Measurements from ENCODE around the gene PARK7. TPM values are rescaled to one million over a fixed set of nuclear protein-coding genes. Genes with fewer than 3 reads are reported as not detected.

The PARK7 gene
- total RNA-seq, 2 donors from 2014 or later, result 192 to 209 TPM

DNA sequence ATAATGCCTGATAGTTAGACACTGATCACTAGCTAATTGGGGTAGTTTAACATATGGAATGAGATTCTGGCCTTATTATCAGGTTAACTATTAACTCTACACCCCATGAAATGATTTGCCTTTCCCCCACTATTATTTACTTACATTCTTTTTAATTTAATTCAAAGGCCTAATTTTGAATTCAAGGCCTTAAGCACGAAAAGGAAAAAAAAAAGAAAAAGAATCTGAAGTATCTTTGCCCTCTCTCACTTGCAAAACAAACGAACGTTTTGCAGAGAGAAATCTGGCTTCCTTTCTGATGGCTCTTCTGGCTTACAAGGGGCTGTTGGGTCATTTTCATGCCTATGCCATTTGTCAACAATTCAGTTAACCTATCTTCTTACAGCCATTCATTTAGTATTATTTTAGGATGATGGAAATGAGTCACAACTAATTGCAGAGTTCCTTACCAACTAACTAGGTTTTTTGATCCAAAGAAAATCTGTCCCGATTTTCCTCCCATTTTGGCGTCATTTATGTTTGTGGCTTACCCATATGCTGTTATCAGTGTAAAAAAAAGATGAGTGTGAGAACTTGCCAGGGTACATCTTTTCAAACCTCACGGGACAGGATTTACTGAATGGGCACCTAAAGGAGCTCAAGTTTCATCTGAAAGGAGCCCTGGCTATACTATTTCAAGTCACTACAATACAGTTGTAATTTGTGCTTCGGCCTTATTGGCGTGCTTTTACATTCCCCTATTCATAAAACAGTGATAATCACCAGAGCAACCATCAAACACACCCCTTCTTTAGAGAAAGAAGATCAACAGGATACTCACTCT, 66.4 kb downstream of the PARK7 start:
- DNase-seq (ENCODE audit: low spot score), result no peak
- intact Hi-C loops (cut with DNase I), result loop anchor here in 1 of 2 donors (5.0 kb wide), 2 partner anchors 109 to 289 kb away; partner anchors contain the start of gene SLC45A1

DNA sequence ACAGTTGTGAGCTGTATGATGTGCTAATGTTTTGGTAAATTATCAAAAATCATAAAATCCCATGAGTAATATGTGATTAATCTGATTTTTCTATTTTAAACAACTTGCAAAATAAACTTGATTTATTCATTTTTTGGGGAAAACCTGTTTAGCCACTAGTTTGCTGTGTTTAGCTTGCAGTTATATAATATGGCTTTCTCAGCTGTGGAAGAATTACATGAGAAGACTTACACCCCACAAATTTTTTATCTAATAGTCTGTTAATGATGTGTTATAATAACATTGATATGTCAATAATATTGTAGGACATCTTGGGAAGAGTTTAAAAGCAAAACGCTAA, 67.0 kb downstream of the PARK7 start:
- intact Hi-C loops (cut with DNase I), result loop anchor here in 1 of 2 donors (5.0 kb wide), 2 partner anchors 109 to 289 kb away; partner anchors contain the start of gene SLC45A1
- DNase-seq (ENCODE audit: low spot score), result no peak

DNA sequence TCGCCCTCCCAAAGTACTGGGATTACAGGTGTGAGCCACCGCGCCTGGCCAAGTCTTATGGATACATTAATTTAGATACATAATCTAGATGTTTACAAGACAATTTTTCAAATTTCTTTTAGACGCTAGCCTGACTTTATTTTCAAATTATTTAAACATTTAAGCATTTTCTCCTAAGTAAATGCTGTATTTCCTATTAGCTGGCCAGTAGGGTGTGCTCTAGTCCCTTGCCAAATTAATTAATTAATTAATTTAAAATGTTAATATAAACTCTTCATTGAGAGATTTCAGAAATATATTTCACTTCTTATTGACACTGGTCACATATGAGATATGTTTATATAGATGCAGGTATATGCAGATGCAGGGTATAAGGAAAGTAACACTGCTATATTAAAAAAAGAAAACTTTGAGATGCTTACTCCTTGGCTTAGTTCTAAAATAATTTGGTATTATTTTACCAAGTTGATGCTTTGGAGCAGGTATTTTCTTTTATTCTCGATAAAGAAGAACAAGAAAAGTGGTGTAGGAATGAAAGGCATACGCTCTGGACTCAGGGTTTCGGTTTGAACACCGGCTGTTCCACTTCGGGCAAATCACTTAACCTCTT, 69.8 kb downstream of the PARK7 start:
- intact Hi-C loops (cut with DNase I), result loop anchor here in 1 of 2 donors (5.0 to 10.0 kb wide), 2 partner anchors 91 to 184 kb away; no protein-coding TSS in a partner anchor
- no peak for DNase-seq (ENCODE audit: low spot score)

DNA sequence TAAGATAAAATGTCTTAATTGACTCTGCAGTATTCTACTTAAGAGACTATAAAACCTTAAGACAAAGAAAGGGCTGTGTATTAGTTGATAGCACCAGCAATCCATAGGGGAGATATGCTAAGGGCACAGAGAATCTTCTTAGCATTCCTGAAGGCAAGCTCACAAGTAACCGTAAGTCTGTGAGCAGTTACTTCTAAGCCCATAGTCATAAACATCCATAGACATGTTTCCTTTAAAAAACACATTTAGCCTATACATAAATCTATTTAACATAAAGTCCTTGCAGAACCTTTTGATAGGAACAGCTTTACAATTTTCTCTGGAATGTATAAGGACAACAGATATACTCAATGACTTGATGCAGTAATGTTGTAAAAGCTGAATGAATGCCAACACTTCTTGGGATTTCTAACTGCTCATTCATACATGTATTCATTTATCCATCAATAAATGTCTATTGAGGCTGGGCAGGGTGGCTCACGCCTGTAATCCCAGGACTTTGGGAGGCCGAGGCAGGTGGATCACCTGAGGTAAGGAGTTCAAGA, 70.9 kb downstream of the PARK7 start:
- intact Hi-C loops (cut with DNase I), result loop anchor here in 1 of 2 donors (5.0 to 10.0 kb wide), 2 partner anchors 90 to 182 kb away; no protein-coding TSS in a partner anchor
- DNase-seq (ENCODE audit: low spot score), result no peak

DNA sequence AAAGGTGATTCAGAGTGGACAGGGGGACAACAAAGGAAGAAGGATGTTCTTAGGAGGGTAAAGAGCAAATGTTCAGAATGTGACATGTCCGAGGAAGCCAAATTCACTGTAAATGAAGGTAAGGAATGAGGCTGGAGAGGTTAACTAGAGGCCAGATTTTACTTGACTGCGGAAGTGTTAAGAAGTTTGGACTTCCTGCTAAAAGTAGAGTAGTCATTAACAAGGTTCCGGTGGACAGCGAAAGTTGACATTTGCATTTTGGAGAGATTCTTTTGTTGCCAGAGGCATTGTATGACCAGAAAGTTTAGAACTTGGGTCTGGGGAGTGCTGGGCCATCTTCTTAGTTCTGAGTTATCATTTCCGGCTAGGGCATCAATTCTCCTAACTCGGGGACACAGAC, 71.8 kb downstream of the PARK7 start:
- intact Hi-C loops (cut with DNase I), result loop anchor here in 1 of 2 donors (5.0 to 10.0 kb wide), 2 partner anchors 89 to 181 kb away; no protein-coding TSS in a partner anchor

More for the DNA sequence above, 71.8 kb downstream of the PARK7 start:
- no peak for DNase-seq (ENCODE audit: low spot score)

Other genes with a start within 250 kb of the PARK7 start
- 100 to 1,000 TPM; 101 to 119 TPM for gene VAMP3, start 190.4 kb upstream of the PARK7 start, total RNA-seq
- gene PER3, start 177.4 kb upstream of the PARK7 start, total RNA-seq, result 10 to 100 TPM; 11.3 to 19.0 TPM
- 1 to 10 TPM in 1 of 2 donors, not detected in 1; 1.3 TPM for gene UTS2, start 108.6 kb upstream of the PARK7 start, total RNA-seq
- gene TNFRSF9, start 20.9 kb upstream of the PARK7 start, total RNA-seq, result under 1 TPM in 1 of 2 donors, not detected in 1; 0.19 TPM
- 100 to 1,000 TPM in 1 of 2 donors, 10 to 100 TPM in 1; 84.4 to 151 TPM for gene ERRFI1, start 64.6 kb downstream of the PARK7 start, total RNA-seq